Subcutaneous abdominal adipose tissue (tissue), 5 donors: ENCODE measurements around the gene UCK2.
A peak's percentile ranks its signal among the peaks of the same experiment; 100 is the strongest.

Experiments used
- H3K27ac ChIP-seq: one replicate; pipeline ENCODE4 v1.7.0; 2013; ENCODE audit warnings: low read depth, mild to moderate bottlenecking, inconsistent platforms, low read length, moderate library complexity
- H3K27me3 ChIP-seq, 5 donors: one replicate each; pipeline ENCODE4 v1.7.0; 2013; ENCODE audit warnings: low read length in 5 of 5, inconsistent platforms in 1 of 5; ENCODE audit not compliant: control insufficient read depth in 5 of 5, insufficient read depth in 4 of 5
- H3K36me3 ChIP-seq, 5 donors: one replicate each; pipeline ENCODE4 v1.7.0; 2013; ENCODE audit warnings: low read length in 5 of 5; ENCODE audit not compliant: control insufficient read depth in 5 of 5, insufficient read depth in 5 of 5
- H3K4me1 ChIP-seq, 5 donors: one replicate each; pipeline ENCODE4 v1.7.0; 2013; ENCODE audit warnings: low read length in 5 of 5, mild to moderate bottlenecking in 3 of 5, moderate library complexity in 1 of 5; ENCODE audit not compliant: control insufficient read depth in 5 of 5, insufficient read depth in 5 of 5
- H3K4me3 ChIP-seq, 5 donors: one replicate each; pipeline ENCODE4 v1.7.0; 2013; ENCODE audit warnings: low read length in 5 of 5, low read depth in 1 of 5
- H3K9ac ChIP-seq, 5 donors: one replicate each; pipeline ENCODE4 v1.7.0; 2013; ENCODE audit warnings: low read length in 5 of 5, mild to moderate bottlenecking in 4 of 5, moderate library complexity in 3 of 5
- H3K9me3 ChIP-seq, 5 donors: one replicate each; pipeline ENCODE4 v1.7.0; 2013; ENCODE audit warnings: low read length in 5 of 5; ENCODE audit not compliant: control insufficient read depth in 5 of 5
- donor health status: healthy.
- donor health status: healthy.
- donor health status: healthy.
- donor health status: healthy.
- donor health status: healthy.

Gene UCK2

DNA sequence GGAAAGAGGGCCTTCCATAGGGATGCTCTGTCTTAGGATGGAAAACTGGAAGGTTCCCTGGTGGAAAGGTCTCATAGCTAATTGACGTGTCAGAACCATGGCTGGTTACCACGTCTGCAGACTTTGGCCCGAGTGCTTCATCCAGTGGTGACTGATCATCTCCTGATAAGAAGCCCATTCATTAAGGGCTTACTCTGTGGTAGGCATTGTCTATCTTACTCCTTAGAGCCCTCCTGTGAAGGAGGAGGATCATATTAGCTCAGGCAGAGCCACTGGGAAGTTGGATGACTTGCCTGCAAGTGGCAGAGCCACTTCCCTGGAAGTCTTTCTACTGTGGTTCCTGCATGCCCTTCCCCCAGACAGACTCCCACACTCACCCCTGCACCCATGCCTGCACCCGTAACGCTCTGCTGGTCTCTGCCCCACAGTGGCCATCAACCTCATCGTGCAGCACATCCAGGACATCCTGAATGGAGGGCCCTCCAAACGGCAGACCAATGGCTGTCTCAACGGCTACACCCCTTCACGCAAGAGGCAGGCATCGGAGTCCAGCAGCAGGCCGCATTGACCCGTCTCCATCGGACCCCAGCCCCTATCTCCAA is 79.9 kb downstream of the UCK2 start:
- Histone ChIP-seq H3K36me3 (peaks cover 0 to 30% (median 13%) of the 10 kb centered on the region in 5 donors), H3K9me3 (no peaks in the 10 kb centered on the region)

DNA sequence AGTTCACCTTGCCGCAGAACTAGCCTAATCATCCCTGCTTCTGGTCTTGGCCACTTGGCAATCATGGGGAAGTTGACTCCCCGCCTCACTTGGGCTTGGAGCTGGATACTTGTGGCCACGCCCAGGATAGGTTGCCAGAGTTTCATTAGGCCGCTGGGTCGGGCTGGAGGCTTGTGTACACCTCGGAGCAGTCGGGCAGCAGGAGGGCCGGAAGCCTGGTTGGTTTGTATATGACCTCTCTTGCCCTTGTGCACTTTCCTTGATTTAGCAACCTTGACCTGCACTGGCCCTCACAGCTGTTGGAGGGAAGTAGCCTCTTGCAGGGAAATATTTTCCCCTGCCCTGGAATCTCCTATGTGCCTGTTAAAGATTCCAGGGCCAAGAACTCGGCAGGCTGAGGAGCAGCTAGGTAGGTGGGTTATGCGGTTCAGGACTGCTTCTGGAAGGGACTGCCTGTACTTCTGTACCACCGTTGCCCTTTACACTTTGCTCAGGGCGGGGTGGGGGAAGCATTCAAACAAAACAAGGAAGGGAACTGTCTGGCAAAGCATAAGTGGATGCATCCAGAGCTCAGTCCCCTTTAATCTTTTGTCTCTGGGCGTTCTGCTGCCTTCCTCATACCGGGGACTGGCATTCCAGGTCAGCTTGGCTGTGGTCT is 83.5 kb downstream of the UCK2 start:
- H3K9ac ChIP-seq, result peak overlapping the region in 3 of 5 donors; percentile 4 to 39 (median 7)
- no peaks in the 10 kb centered on the region for H3K9me3 ChIP-seq
- H3K27me3 ChIP-seq, result no peaks in the 10 kb centered on the region
- peaks cover 0 to 26% (median 9%) of the 10 kb centered on the region in 5 donors for H3K36me3 ChIP-seq
- peak overlapping the region; percentile 37 for H3K27ac ChIP-seq
- peak overlapping the region in 4 of 5 donors; percentile 11 to 29 (median 26) for H3K4me3 ChIP-seq
- H3K4me1 ChIP-seq, result peaks cover 2 to 23% (median 17%) of the 10 kb centered on the region in 5 donors

More for the DNA sequence above, 79.9 kb downstream of the UCK2 start:
- Histone ChIP-seq H3K27me3 (no peaks in the 10 kb centered on the region), H3K27ac (no peak overlapping the region), H3K4me1 (peaks cover 4 to 27% (median 14%) of the 10 kb centered on the region in 5 donors), H3K4me3 (no peak overlapping the region), H3K9ac (no peak overlapping the region)

DNA sequence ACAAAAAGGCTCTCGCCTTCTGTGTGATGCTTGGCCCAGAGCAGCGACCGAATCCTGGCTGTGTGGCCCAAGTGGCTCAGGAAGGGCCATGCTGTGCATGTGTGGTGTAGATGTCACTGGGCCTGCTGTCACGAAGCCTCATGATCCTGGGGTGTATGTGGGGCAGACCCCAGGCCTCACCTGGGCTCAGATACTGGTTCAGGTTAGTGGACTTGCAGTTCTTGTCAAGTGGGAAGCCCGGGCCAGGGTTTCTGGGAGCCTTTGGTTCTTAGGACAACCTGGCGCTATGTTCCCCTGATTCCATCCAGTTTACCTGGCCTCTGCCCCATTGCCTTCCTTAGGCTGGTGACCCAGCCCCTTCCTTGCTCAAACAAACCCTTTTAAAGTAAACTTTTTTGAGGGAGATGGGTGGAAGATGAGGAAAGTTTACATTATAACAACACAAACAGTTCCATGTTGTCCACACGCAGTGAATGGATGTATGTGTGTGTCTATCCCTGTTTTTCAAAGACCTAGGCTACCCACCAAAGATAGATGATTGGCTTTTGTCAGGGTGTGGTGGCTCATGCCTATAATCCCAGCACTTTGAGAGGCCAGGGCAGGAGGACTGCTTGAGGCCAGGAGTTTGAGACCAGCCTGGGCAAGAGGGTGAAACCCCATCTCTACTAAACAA is 84.3 kb downstream of the UCK2 start:
- H3K4me3 ChIP-seq, result no peak overlapping the region
- peak overlapping the region in 2 of 5 donors; percentile 7 to 39 for H3K9ac ChIP-seq
- H3K27me3 ChIP-seq, result no peaks in the 10 kb centered on the region
- no peaks in the 10 kb centered on the region for H3K9me3 ChIP-seq
- no peak overlapping the region for H3K27ac ChIP-seq
- H3K36me3 ChIP-seq, result peaks cover 0 to 21% (median 7%) of the 10 kb centered on the region in 5 donors
- H3K4me1 ChIP-seq, result peaks cover 2 to 23% (median 17%) of the 10 kb centered on the region in 5 donors

DNA sequence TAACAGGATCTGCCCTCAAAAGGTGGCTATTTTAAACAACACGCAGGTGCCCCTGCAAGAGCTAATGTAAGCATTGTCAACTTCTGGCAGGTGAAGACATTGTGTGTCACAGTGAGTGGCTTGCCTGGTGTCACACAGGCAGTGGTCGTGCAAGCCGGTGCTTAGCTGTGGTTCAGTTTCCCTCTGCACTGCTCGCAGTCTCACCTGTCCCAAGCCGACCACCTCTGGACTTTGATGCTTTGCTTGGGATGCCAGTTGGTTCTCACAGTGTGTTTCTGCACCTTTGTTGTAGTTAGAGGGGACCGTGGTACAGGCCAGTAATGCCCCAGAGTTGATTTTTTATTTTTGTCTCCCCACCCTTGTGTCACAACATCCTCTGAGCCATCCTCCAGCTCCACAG is 85.2 kb downstream of the UCK2 start:
- Histone ChIP-seq H3K4me3 (no peak overlapping the region), H3K9me3 (no peaks in the 10 kb centered on the region), H3K27me3 (no peaks in the 10 kb centered on the region), H3K4me1 (peaks cover 2 to 23% (median 17%) of the 10 kb centered on the region in 5 donors), H3K36me3 (peaks cover 0 to 16% (median 1%) of the 10 kb centered on the region in 5 donors), H3K9ac (no peak overlapping the region), H3K27ac (no peak overlapping the region)

DNA sequence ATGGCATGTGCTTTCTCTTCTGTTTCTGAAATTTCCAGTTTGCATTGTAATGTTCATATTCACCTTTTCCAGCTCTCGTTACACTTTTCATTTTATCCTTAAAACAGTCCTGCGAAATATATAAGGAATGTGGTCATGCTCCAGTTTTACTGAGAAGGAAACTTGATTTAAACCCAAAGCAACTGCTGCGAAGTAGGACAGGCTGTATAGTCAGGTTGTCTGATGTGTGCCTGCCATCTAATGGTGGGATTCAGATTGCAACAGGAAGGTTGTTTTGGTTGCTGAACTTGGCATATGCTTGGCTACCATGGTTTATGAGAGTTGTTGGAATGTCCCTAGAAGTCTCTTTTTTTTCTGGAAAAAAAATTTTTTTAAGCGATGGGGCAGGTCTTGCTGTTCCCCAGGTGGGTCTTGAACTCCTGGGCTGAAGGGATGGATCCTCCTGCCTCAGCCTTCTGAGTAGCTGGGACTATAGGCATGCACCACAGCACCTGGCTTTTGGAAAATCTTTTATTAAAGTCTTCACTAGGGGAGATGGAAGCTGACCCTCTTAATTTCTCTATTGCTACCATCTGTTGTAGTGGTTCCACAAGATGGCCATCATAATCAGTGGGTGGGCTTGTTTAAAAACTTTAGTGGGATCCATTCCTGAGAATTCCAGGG is 86.9 kb downstream of the UCK2 start:
- Histone ChIP-seq H3K36me3 (peaks cover 0 to 5% (median 0%) of the 10 kb centered on the region in 5 donors), H3K9me3 (no peaks in the 10 kb centered on the region), H3K27ac (no peak overlapping the region), H3K4me3 (no peak overlapping the region), H3K4me1 (peaks cover 2 to 23% (median 17%) of the 10 kb centered on the region in 5 donors), H3K27me3 (no peaks in the 10 kb centered on the region), H3K9ac (no peak overlapping the region)

DNA sequence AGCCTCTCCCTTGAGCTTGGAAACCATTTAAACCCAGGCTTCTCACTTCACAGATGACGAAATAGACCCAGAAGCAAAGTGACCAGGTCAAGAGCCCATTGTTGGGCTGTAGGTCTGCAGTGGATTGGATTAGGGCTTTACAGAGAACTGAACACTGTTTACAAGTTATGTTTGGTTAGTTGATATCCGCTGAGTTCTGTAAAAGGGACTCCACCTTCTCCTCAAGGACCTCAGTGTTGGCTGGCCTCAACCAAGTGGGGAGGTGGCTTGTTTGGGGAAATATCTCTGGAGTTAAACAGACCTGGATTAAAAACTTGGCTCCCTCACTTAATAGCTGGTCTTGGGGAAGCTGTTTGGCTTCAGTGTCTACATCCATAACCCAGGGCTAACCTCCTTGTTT is 88.1 kb downstream of the UCK2 start:
- no peaks in the 10 kb centered on the region for H3K9me3 ChIP-seq
- H3K4me1 ChIP-seq, result peaks cover 2 to 20% (median 15%) of the 10 kb centered on the region in 5 donors
- no peak overlapping the region for H3K4me3 ChIP-seq
- no peak overlapping the region for H3K27ac ChIP-seq
- no peak overlapping the region for H3K9ac ChIP-seq
- no peaks in the 10 kb centered on the region for H3K27me3 ChIP-seq
- no peaks in the 10 kb centered on the region for H3K36me3 ChIP-seq

DNA sequence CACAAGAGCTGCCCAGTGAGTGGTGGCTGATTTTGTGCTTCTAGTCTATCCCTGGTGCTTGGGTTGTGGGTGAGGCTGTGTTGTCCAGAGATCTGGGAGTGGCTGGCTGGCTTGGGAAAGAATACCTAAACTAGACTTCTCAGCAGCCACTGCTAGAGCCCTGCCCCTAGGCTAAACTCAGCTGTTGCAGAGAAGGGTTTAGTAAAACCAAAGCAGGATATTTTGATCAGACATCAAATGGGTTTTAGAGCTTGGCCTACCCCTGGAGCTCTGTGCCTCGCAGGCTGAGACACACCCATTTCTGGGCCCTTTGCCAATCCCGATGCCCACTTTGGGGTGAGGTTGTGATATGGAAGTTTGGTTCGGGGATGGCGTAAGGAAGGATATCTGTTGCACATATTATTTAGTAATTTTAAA is 88.5 kb downstream of the UCK2 start:
- Histone ChIP-seq H3K27ac (no peak overlapping the region), H3K9ac (peak overlapping the region in 1 of 5 donors; percentile 41), H3K36me3 (no peaks in the 10 kb centered on the region), H3K27me3 (no peaks in the 10 kb centered on the region), H3K9me3 (no peaks in the 10 kb centered on the region), H3K4me3 (no peak overlapping the region), H3K4me1 (peaks cover 2 to 15% (median 11%) of the 10 kb centered on the region in 5 donors)

DNA sequence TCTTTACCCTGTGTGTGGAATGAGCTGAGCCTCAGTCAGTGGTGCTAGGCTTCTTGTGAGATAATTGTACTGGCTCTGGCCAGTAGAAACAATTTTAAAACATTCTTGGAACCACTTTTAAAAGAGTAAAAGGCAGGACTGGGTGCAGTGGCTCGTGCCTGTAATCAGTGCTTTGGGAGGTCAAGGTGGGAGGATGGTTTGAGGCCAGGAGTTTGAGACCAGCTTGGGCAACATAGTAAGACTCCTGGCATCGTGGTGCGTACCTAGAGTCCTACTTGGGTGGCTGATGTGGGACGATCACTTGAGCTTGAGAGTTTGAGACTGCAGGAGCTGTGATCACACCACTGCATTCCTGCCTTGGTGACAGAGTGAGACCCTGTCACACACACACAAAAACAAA is 89.8 kb downstream of the UCK2 start:
- H3K4me3 ChIP-seq, result no peak overlapping the region
- no peaks in the 10 kb centered on the region for H3K36me3 ChIP-seq
- H3K4me1 ChIP-seq, result peaks cover 0 to 6% (median 5%) of the 10 kb centered on the region in 5 donors
- H3K9me3 ChIP-seq, result no peaks in the 10 kb centered on the region
- H3K27ac ChIP-seq, result no peak overlapping the region
- H3K9ac ChIP-seq, result no peak overlapping the region
- H3K27me3 ChIP-seq, result no peaks in the 10 kb centered on the region

DNA sequence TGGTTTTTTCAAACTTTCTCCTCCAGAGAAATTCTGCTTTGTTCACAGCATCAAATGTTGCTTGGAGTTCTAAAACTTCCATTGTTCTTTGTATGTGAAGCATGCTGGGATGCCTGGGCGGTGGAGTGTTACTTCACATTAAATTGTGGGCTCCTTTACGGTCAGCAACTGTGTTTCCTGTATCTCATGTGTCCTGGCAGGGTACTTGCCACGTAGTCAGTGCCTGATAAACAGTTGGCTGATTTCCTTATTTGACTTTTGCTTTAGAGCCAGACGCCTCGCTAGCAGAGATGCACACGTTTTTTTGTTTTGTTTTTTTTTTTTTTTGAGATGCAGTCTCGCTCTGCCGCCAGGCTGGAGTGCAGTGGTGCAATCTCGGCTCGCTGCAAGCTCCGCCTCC is 96.7 kb downstream of the UCK2 start:
- no peaks in the 10 kb centered on the region for H3K36me3 ChIP-seq
- H3K4me3 ChIP-seq, result no peak overlapping the region
- H3K9ac ChIP-seq, result no peak overlapping the region
- H3K9me3 ChIP-seq, result no peaks in the 10 kb centered on the region
- peaks cover 0 to 6% (median 0%) of the 10 kb centered on the region in 5 donors for H3K27me3 ChIP-seq
- H3K4me1 ChIP-seq, result no peaks in the 10 kb centered on the region
- no peak overlapping the region for H3K27ac ChIP-seq
